Measurements from ENCODE around the gene FGFBP1.

Gene FGFBP1

DNA sequence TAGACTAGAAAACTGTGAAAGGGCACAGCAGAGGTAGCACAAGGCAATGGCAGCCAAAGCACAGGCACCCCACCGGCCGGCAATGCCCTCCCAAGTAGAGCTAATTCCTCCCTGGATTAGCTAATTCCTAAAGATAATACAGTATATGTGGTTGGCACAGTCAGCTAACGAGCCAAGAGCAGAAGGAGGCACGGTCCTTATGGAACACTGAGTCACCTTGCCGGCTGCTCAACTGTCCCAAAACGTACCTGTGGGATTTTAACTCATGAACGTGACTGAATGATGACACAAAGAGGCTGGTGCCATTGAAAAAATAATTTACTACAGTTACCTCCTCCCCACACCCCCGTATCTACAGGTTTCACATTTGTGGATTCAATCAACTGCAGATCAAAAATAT lies 9.1 kb upstream of the FGFBP1 start:
- Histone ChIP-seq H2AFZ (ENCODE audit: low read length) (no peak overlapping the region), H2AK5ac (ENCODE audit: low read depth, low read length) (no peak overlapping the region), H2BK5ac (ENCODE audit: low read length) (no peak overlapping the region), H3K4me2 (ENCODE audit: insufficient read depth, low read length, poor library complexity, severe bottlenecking) (no peak overlapping the region), H3K9ac (ENCODE audit: low read depth, low read length, poor library complexity) (no peak overlapping the region), H4K8ac (ENCODE audit: low read depth, low read length) (no peak overlapping the region), H2BK15ac (ENCODE audit: low read length) (no peak overlapping the region), H2BK12ac (ENCODE audit: low read length) (no peak overlapping the region), H4K91ac (ENCODE audit: low read depth, low read length, poor library complexity) (no peak overlapping the region), H3K23ac (ENCODE audit: low read depth, low read length, poor library complexity) (no peak overlapping the region), H3K27ac (replicated peaks; ENCODE audit: low read length) (no peak overlapping the region), H3K79me1 (ENCODE audit: low read depth, low read length) (no peaks in the 10 kb centered on the region), H3K4ac (ENCODE audit: low read length) (no peak overlapping the region), H3K4me1 (ENCODE audit: control insufficient read depth in 2 of 2, insufficient read depth in 1 of 2, low read depth in 1 of 2, low read length in 2 of 2) (no peaks in the 10 kb centered on the region), H2BK120ac (ENCODE audit: low read depth, low read length) (no peak overlapping the region), H3K4me3 (ENCODE audit: low read length in 2 of 2) (no peak overlapping the region), H3K18ac (ENCODE audit: low read length) (no peak overlapping the region), H3K9me3 (replicated peaks in 1 of 2; ENCODE audit: control insufficient read depth in 2 of 2, insufficient read depth in 1 of 2, low read depth in 1 of 2, low read length in 2 of 2) (no peaks in the 10 kb centered on the region), H3K36me3 (replicated peaks in 1 of 2; ENCODE audit: control insufficient read depth in 2 of 2, insufficient read depth in 2 of 2, low read length in 2 of 2) (no peaks in the 10 kb centered on the region), H3K14ac (ENCODE audit: low read length) (no peak overlapping the region), H3K27me3 (ENCODE audit: control insufficient read depth in 3 of 3, insufficient read depth in 3 of 3, low read depth in 1 of 3, low read length in 3 of 3) (no peaks in the 10 kb centered on the region)
- WGBS, 2 donors (ENCODE audit: extremely low coverage in 2 of 2, insufficient read length in 2 of 2, insufficient replicate concordance in 1 of 2), result no CpG with 5 or more reads among the region's 8 CpGs
- DNase-seq (ENCODE audit: low spot score), result no peak

DNA sequence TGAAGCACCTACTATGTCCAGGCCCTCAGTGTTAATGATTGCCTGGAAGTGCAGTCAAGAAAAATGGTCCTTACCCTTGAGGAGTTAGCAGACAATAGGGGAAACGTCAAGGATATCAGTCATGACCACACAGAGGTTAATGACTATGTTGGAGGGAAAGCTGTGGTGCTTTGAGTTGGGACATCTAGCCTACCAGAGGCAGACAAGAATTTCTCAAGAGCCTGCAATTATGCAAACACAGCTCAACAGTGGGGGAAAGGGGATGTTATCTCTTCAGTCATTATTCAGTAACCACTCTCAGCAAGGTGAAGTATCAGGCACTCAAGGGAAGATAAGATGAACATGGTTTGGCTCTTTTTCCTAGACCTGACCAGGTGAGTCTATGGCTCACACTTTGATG lies 7.0 kb upstream of the FGFBP1 start:
- H3K27ac ChIP-seq (replicated peaks; ENCODE audit: low read length), result no peak overlapping the region
- H2BK5ac ChIP-seq (ENCODE audit: low read length), result no peak overlapping the region
- no peaks in the 10 kb centered on the region for H3K79me1 ChIP-seq (ENCODE audit: low read depth, low read length)
- no peak overlapping the region for H3K4me2 ChIP-seq (ENCODE audit: insufficient read depth, low read length, poor library complexity, severe bottlenecking)
- no peak overlapping the region for H4K8ac ChIP-seq (ENCODE audit: low read depth, low read length)
- no peak overlapping the region for H4K91ac ChIP-seq (ENCODE audit: low read depth, low read length, poor library complexity)
- H2BK12ac ChIP-seq (ENCODE audit: low read length), result no peak overlapping the region
- H2BK120ac ChIP-seq (ENCODE audit: low read depth, low read length), result no peak overlapping the region
- no CpG with 5 or more reads among the region's 1 CpG for WGBS, 2 donors (ENCODE audit: extremely low coverage in 2 of 2, insufficient read length in 2 of 2, insufficient replicate concordance in 1 of 2)
- no peak overlapping the region for H3K18ac ChIP-seq (ENCODE audit: low read length)
- H3K27me3 ChIP-seq (ENCODE audit: control insufficient read depth in 3 of 3, insufficient read depth in 3 of 3, low read depth in 1 of 3, low read length in 3 of 3), result no peaks in the 10 kb centered on the region
- H3K23ac ChIP-seq (ENCODE audit: low read depth, low read length, poor library complexity), result no peak overlapping the region
- H3K14ac ChIP-seq (ENCODE audit: low read length), result no peak overlapping the region
- H2BK15ac ChIP-seq (ENCODE audit: low read length), result no peak overlapping the region
- DNase-seq (ENCODE audit: low spot score), result no peak
- H3K4ac ChIP-seq (ENCODE audit: low read length), result no peak overlapping the region
- H3K4me1 ChIP-seq (ENCODE audit: control insufficient read depth in 2 of 2, insufficient read depth in 1 of 2, low read depth in 1 of 2, low read length in 2 of 2), result peaks cover 0 to under 1% of the 10 kb centered on the region in 2 donors
- H3K9me3 ChIP-seq (replicated peaks in 1 of 2; ENCODE audit: control insufficient read depth in 2 of 2, insufficient read depth in 1 of 2, low read depth in 1 of 2, low read length in 2 of 2), result no peaks in the 10 kb centered on the region
- H3K9ac ChIP-seq (ENCODE audit: low read depth, low read length, poor library complexity), result no peak overlapping the region
- H2AFZ ChIP-seq (ENCODE audit: low read length), result no peak overlapping the region
- H2AK5ac ChIP-seq (ENCODE audit: low read depth, low read length), result no peak overlapping the region
- H3K4me3 ChIP-seq (ENCODE audit: low read length in 2 of 2), result no peak overlapping the region
- H3K36me3 ChIP-seq (replicated peaks in 1 of 2; ENCODE audit: control insufficient read depth in 2 of 2, insufficient read depth in 2 of 2, low read length in 2 of 2), result no peaks in the 10 kb centered on the region

DNA sequence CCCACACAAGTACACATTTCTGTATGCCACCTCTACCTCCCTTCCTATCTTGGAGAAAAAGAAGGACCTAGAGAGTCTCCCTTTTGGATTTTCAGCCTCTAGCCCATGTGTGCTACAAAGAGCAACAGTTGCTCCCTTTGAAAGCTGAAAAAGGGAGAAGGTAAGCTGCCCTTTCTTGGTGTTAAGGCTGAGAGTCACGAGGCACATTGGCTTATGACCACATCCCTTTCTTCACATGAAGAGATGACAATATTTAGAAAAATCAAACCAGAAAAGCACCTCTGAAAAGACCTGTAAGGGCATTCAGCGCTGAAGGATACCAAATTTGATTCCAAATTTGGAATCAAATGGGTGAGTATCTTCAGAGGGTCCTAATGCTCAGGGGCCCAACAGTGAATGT lies 6.4 kb upstream of the FGFBP1 start:
- H2BK15ac ChIP-seq (ENCODE audit: low read length), result no peak overlapping the region
- H3K79me1 ChIP-seq (ENCODE audit: low read depth, low read length), result no peaks in the 10 kb centered on the region
- no peak overlapping the region for H2BK120ac ChIP-seq (ENCODE audit: low read depth, low read length)
- H2BK12ac ChIP-seq (ENCODE audit: low read length), result no peak overlapping the region
- no peak overlapping the region for H4K91ac ChIP-seq (ENCODE audit: low read depth, low read length, poor library complexity)
- no peak overlapping the region for H2AFZ ChIP-seq (ENCODE audit: low read length)
- H3K27me3 ChIP-seq (ENCODE audit: control insufficient read depth in 3 of 3, insufficient read depth in 3 of 3, low read depth in 1 of 3, low read length in 3 of 3), result no peaks in the 10 kb centered on the region
- H3K27ac ChIP-seq (replicated peaks; ENCODE audit: low read length), result no peak overlapping the region
- no peak overlapping the region for H3K4ac ChIP-seq (ENCODE audit: low read length)
- H3K4me2 ChIP-seq (ENCODE audit: insufficient read depth, low read length, poor library complexity, severe bottlenecking), result no peak overlapping the region
- no peak overlapping the region for H2AK5ac ChIP-seq (ENCODE audit: low read depth, low read length)
- no peak overlapping the region for H3K14ac ChIP-seq (ENCODE audit: low read length)
- no peaks in the 10 kb centered on the region for H3K36me3 ChIP-seq (replicated peaks in 1 of 2; ENCODE audit: control insufficient read depth in 2 of 2, insufficient read depth in 2 of 2, low read length in 2 of 2)
- no peak overlapping the region for H3K4me3 ChIP-seq (ENCODE audit: low read length in 2 of 2)
- no peak overlapping the region for H3K23ac ChIP-seq (ENCODE audit: low read depth, low read length, poor library complexity)
- peaks cover 0 to 2% of the 10 kb centered on the region in 2 donors for H3K4me1 ChIP-seq (ENCODE audit: control insufficient read depth in 2 of 2, insufficient read depth in 1 of 2, low read depth in 1 of 2, low read length in 2 of 2)
- no peak overlapping the region for H3K9ac ChIP-seq (ENCODE audit: low read depth, low read length, poor library complexity)
- no peak overlapping the region for H3K18ac ChIP-seq (ENCODE audit: low read length)
- no peak overlapping the region for H2BK5ac ChIP-seq (ENCODE audit: low read length)
- DNase-seq (ENCODE audit: low spot score), result no peak
- no peak overlapping the region for H4K8ac ChIP-seq (ENCODE audit: low read depth, low read length)
- no peaks in the 10 kb centered on the region for H3K9me3 ChIP-seq (replicated peaks in 1 of 2; ENCODE audit: control insufficient read depth in 2 of 2, insufficient read depth in 1 of 2, low read depth in 1 of 2, low read length in 2 of 2)
- no CpG with 5 or more reads among the region's 2 CpGs for WGBS, 2 donors (ENCODE audit: extremely low coverage in 2 of 2, insufficient read length in 2 of 2, insufficient replicate concordance in 1 of 2)

DNA sequence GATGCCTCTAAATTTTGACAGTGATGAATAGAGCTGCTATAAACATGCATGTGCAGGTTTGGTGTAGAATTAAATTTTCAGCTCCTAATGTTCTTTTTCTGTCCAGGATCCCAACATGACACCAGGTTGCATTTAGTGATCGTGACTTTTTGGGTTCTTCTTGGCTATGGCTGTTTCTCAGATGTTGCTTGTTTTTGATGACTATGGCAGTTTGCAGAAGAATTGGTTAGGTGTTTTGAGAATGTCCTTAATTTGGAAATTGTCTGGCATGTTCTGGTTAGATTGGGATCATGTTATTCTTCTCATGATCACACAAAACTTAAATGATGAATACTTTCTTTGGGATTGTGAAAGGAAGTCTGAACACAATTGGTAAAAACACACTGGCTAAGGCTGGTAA lies 3.7 kb upstream of the FGFBP1 start:
- Histone ChIP-seq H2AK5ac (ENCODE audit: low read depth, low read length) (no peak overlapping the region), H2BK12ac (ENCODE audit: low read length) (no peak overlapping the region), H4K8ac (ENCODE audit: low read depth, low read length) (no peak overlapping the region), H2AFZ (ENCODE audit: low read length) (no peak overlapping the region), H3K4me2 (ENCODE audit: insufficient read depth, low read length, poor library complexity, severe bottlenecking) (no peak overlapping the region), H3K4me3 (ENCODE audit: low read length in 2 of 2) (no peak overlapping the region), H3K27me3 (ENCODE audit: control insufficient read depth in 3 of 3, insufficient read depth in 3 of 3, low read depth in 1 of 3, low read length in 3 of 3) (peaks cover 0 to 4% (median 0%) of the 10 kb centered on the region in 3 experiments), H3K4me1 (ENCODE audit: control insufficient read depth in 2 of 2, insufficient read depth in 1 of 2, low read depth in 1 of 2, low read length in 2 of 2) (peaks cover 0 to 3% of the 10 kb centered on the region in 2 donors), H3K4ac (ENCODE audit: low read length) (no peak overlapping the region), H3K79me1 (ENCODE audit: low read depth, low read length) (no peaks in the 10 kb centered on the region), H3K14ac (ENCODE audit: low read length) (no peak overlapping the region), H3K18ac (ENCODE audit: low read length) (no peak overlapping the region), H2BK15ac (ENCODE audit: low read length) (no peak overlapping the region), H4K91ac (ENCODE audit: low read depth, low read length, poor library complexity) (no peak overlapping the region), H3K9ac (ENCODE audit: low read depth, low read length, poor library complexity) (no peak overlapping the region), H3K23ac (ENCODE audit: low read depth, low read length, poor library complexity) (no peak overlapping the region), H3K36me3 (replicated peaks in 1 of 2; ENCODE audit: control insufficient read depth in 2 of 2, insufficient read depth in 2 of 2, low read length in 2 of 2) (no peaks in the 10 kb centered on the region), H3K9me3 (replicated peaks in 1 of 2; ENCODE audit: control insufficient read depth in 2 of 2, insufficient read depth in 1 of 2, low read depth in 1 of 2, low read length in 2 of 2) (no peaks in the 10 kb centered on the region), H2BK5ac (ENCODE audit: low read length) (no peak overlapping the region), H2BK120ac (ENCODE audit: low read depth, low read length) (no peak overlapping the region), H3K27ac (replicated peaks; ENCODE audit: low read length) (no peak overlapping the region)
- no peak for DNase-seq (ENCODE audit: low spot score)
- WGBS, 2 donors (ENCODE audit: extremely low coverage in 2 of 2, insufficient read length in 2 of 2, insufficient replicate concordance in 1 of 2), result no CpG with 5 or more reads among the region's 1 CpG
